SK-N-SH treated with all-trans-retinoic acid at 6 μM for 48 hours (cell line): ENCODE results near the gene MYO18A.

Experiments
- ATAC-seq: fragments of 200-7000 bp; cut with Tn5 transposase; 3 replicates; pipeline ENCODE4 v1.9.1; 2020; ENCODE audit warnings: mild to moderate bottlenecking, moderate library complexity
- ARNTL ChIP-seq: fragments of 450-650 bp; formaldehyde crosslinking; IDR thresholded peaks from 2 replicates; pipeline ENCODE4 v1.5.0; 2020; ENCODE audit warnings: low read depth, mild to moderate bottlenecking, moderate library complexity, borderline replicate concordance
- BACH2 ChIP-seq: fragments of 250-450 bp; sonication (Bioruptor Pico); IDR thresholded peaks from 2 replicates; pipeline ENCODE4 v1.9.0; 2021; ENCODE audit warnings: mild to moderate bottlenecking, borderline replicate concordance
- CREB5 ChIP-seq: fragments of 250-450 bp; sonication (Bioruptor Pico); IDR thresholded peaks from 2 replicates; pipeline ENCODE4 v1.5.1; 2020; ENCODE audit warnings: low read depth, mild to moderate bottlenecking, moderate library complexity
- CSDC2 ChIP-seq: fragments of 250-450 bp; sonication (Bioruptor Pico); IDR thresholded peaks from 2 replicates; pipeline ENCODE4 v1.5.0; 2020; ENCODE audit warnings: mild to moderate bottlenecking, moderate library complexity
- ESRRG ChIP-seq: fragments of 250-450 bp; sonication (Bioruptor Pico); IDR thresholded peaks from 2 replicates; pipeline ENCODE4 v1.6.1; 2021; ENCODE audit warnings: mild to moderate bottlenecking
- GLIS3 ChIP-seq: fragments of 250-450 bp; sonication (Bioruptor Pico); IDR thresholded peaks from 2 replicates; pipeline ENCODE4 v1.5.0; 2020; ENCODE audit warnings: mild to moderate bottlenecking, moderate library complexity
- ISL1 ChIP-seq: fragments of 250-450 bp; sonication (Bioruptor Pico); IDR thresholded peaks from 2 replicates; pipeline ENCODE4 v2.1.2; 2022; ENCODE audit warnings: mild to moderate bottlenecking, moderate library complexity
- OSR1 ChIP-seq: fragments of 250-450 bp; sonication (Bioruptor Pico); IDR thresholded peaks from 2 replicates; pipeline ENCODE4 v1.8.0; 2022; ENCODE audit warnings: moderate library complexity, mild to moderate bottlenecking, inconsistent platforms
- PATZ1 ChIP-seq: fragments of 250-450 bp; sonication (Bioruptor Pico); IDR thresholded peaks from 2 replicates; pipeline ENCODE4 v1.8.0; 2020; ENCODE audit warnings: mild to moderate bottlenecking, moderate library complexity, borderline replicate concordance
- POU6F1 ChIP-seq: fragments of 250-450 bp; sonication (Bioruptor Pico); IDR thresholded peaks from 2 replicates; pipeline ENCODE4 v1.8.0; 2021; ENCODE audit warnings: low read depth, mild to moderate bottlenecking, moderate library complexity, borderline replicate concordance
- PPARA ChIP-seq: fragments of 250-450 bp; sonication (Bioruptor Pico); IDR thresholded peaks from 2 replicates; pipeline ENCODE4 v1.5.0; 2020; ENCODE audit warnings: mild to moderate bottlenecking, borderline replicate concordance
- RARB ChIP-seq: fragments of 250-450 bp; sonication (Bioruptor Pico); IDR thresholded peaks from 2 replicates; pipeline ENCODE4 v1.8.0; 2021; ENCODE audit warnings: mild to moderate bottlenecking, moderate library complexity
- SNAI2 ChIP-seq: fragments of 250-450 bp; sonication (Bioruptor Pico); IDR thresholded peaks from 2 replicates; pipeline ENCODE4 v1.5.0; 2020; ENCODE audit warnings: mild to moderate bottlenecking, moderate library complexity
- TCF4 ChIP-seq: fragments of 250-450 bp; sonication (Bioruptor Pico); IDR thresholded peaks from 2 replicates; pipeline ENCODE4 v1.8.0; 2021; ENCODE audit warnings: mild to moderate bottlenecking, moderate library complexity, borderline replicate concordance
- TOX ChIP-seq: fragments of 250-450 bp; sonication (Bioruptor Pico); IDR thresholded peaks from 2 replicates; pipeline ENCODE4 v1.8.0; 2021; ENCODE audit warnings: mild to moderate bottlenecking, moderate library complexity, borderline replicate concordance
- ZC3H10 ChIP-seq: fragments of 250-450 bp; sonication (Bioruptor Pico); IDR thresholded peaks from 2 replicates; pipeline ENCODE4 v1.5.1; 2021; ENCODE audit warnings: mild to moderate bottlenecking, moderate library complexity
- ZFP3 ChIP-seq: fragments of 250-450 bp; sonication (Bioruptor Pico); IDR thresholded peaks from 2 replicates; pipeline ENCODE4 v1.5.0; 2020; ENCODE audit warnings: mild to moderate bottlenecking, moderate library complexity
- ZNF565 ChIP-seq: fragments of 450-650 bp; formaldehyde crosslinking; conservative IDR thresholded peaks from 2 replicates; pipeline ENCODE4 v1.5.0; 2020; ENCODE audit warnings: low read depth, mild to moderate bottlenecking, moderate library complexity
- ZNF70 ChIP-seq: fragments of 450-650 bp; formaldehyde crosslinking; IDR thresholded peaks from 2 replicates; pipeline ENCODE4 v1.5.0; 2020; ENCODE audit warnings: mild to moderate bottlenecking, moderate library complexity
- ZNF8 ChIP-seq: fragments of 450-650 bp; formaldehyde crosslinking; IDR thresholded peaks from 2 replicates; pipeline ENCODE4 v1.5.0; 2020; ENCODE audit warnings: mild to moderate bottlenecking, moderate library complexity
- TF ChIP-seq, protein P1 (sequence below): fragments of 250-450 bp; sonication (Bioruptor Pico); IDR thresholded peaks from 2 replicates; pipeline ENCODE4 v1.5.1; 2021; ENCODE audit warnings: mild to moderate bottlenecking, moderate library complexity
- TF ChIP-seq, protein P2 (sequence below): fragments of 250-450 bp; sonication (Bioruptor Pico); IDR thresholded peaks from 2 replicates; pipeline ENCODE4 v1.5.0; 2020; ENCODE audit warnings: mild to moderate bottlenecking, moderate library complexity

The MYO18A gene

GRCh38 chr17:29069526-29070041 is 110.6 kb downstream of the MYO18A start:
- ATAC-seq, result no peak
- TF ChIP-seq ESRRG (CRISPR knock-in tag) (no peak), POU6F1 (CRISPR knock-in tag) (no peak), ISL1 (CRISPR knock-in tag) (no peak), ZNF70 (no peak), SNAI2 (CRISPR knock-in tag) (no peak), RARB (CRISPR knock-in tag) (no peak), GLIS3 (CRISPR knock-in tag) (no peak)
- TF ChIP-seq, protein P1, sequence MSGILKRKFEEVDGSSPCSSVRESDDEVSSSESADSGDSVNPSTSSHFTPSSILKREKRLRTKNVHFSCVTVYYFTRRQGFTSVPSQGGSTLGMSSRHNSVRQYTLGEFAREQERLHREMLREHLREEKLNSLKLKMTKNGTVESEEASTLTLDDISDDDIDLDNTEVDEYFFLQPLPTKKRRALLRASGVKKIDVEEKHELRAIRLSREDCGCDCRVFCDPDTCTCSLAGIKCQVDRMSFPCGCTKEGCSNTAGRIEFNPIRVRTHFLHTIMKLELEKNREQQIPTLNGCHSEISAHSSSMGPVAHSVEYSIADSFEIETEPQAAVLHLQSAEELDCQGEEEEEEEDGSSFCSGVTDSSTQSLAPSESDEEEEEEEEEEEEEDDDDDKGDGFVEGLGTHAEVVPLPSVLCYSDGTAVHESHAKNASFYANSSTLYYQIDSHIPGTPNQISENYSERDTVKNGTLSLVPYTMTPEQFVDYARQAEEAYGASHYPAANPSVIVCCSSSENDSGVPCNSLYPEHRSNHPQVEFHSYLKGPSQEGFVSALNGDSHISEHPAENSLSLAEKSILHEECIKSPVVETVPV (CRISPR knock-in tag), result no peak
- TF ChIP-seq, protein P2, sequence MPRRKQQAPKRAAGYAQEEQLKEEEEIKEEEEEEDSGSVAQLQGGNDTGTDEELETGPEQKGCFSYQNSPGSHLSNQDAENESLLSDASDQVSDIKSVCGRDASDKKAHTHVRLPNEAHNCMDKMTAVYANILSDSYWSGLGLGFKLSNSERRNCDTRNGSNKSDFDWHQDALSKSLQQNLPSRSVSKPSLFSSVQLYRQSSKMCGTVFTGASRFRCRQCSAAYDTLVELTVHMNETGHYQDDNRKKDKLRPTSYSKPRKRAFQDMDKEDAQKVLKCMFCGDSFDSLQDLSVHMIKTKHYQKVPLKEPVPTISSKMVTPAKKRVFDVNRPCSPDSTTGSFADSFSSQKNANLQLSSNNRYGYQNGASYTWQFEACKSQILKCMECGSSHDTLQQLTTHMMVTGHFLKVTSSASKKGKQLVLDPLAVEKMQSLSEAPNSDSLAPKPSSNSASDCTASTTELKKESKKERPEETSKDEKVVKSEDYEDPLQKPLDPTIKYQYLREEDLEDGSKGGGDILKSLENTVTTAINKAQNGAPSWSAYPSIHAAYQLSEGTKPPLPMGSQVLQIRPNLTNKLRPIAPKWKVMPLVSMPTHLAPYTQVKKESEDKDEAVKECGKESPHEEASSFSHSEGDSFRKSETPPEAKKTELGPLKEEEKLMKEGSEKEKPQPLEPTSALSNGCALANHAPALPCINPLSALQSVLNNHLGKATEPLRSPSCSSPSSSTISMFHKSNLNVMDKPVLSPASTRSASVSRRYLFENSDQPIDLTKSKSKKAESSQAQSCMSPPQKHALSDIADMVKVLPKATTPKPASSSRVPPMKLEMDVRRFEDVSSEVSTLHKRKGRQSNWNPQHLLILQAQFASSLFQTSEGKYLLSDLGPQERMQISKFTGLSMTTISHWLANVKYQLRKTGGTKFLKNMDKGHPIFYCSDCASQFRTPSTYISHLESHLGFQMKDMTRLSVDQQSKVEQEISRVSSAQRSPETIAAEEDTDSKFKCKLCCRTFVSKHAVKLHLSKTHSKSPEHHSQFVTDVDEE (CRISPR knock-in tag), result no peak

DNA sequence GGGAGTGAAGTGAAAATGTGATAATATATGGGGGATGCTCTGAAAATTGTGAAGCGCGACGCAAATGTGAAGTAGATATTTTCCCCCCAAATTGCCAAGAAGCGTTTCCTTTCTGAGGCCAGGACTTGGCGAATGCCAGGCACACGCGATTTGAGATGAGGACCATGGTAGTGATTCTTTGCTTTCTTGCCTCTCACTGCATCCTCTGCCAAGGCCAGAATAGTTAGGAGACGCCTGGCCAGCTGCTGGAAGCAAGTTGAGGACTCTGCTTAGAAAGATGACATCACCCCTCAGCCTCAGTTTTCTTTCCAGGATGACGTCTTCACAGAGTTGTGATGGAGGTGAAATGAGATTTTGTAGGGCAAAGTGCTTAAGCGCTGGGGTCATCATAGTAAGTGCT is 111.4 kb downstream of the MYO18A start:
- TF ChIP-seq, protein P2 (CRISPR knock-in tag), result no peak
- no peak for TF ChIP-seq GLIS3 (CRISPR knock-in tag)
- no peak for TF ChIP-seq TCF4 (CRISPR knock-in tag)
- TF ChIP-seq, protein P1 (CRISPR knock-in tag), result no peak
- no peak for TF ChIP-seq ARNTL (CRISPR knock-in tag)
- no peak for TF ChIP-seq SNAI2 (CRISPR knock-in tag)
- TF ChIP-seq CSDC2 (CRISPR knock-in tag), result no peak
- TF ChIP-seq ESRRG (CRISPR knock-in tag), result no peak
- TF ChIP-seq ISL1 (CRISPR knock-in tag), result no peak
- no peak for TF ChIP-seq RARB (CRISPR knock-in tag)
- no peak for TF ChIP-seq ZNF70
- peak; percentile 19; the same call in 2 of the 3 replicates for ATAC-seq

DNA sequence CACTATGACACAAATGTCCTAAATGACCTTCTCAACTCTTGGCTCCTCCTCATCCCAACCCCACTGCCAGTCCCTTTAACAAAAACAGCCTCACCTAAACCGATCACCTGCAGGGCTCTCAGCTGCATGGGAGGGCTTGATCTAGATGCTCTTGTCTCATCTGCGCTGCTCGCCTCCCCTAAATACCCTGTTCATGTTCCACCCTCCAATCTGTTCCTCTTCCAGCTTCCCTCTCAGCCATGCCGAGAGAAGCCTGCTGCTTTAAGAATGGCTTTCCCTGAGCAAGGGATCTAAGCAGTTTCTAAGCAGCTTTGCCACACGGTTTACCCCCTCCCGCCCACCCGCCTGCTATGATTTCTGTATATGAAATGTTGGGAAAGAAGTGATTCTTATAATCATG is 113.6 kb downstream of the MYO18A start:
- ATAC-seq, result no peak
- TF ChIP-seq PATZ1 (CRISPR knock-in tag) (no peak), BACH2 (CRISPR knock-in tag) (no peak), SNAI2 (CRISPR knock-in tag) (no peak), ZNF8 (CRISPR knock-in tag) (no peak), ISL1 (CRISPR knock-in tag) (no peak), RARB (CRISPR knock-in tag) (no peak), CSDC2 (CRISPR knock-in tag) (no peak), OSR1 (no peak), ZC3H10 (CRISPR knock-in tag) (no peak), ZFP3 (CRISPR knock-in tag) (no peak), PPARA (CRISPR knock-in tag) (no peak), ZNF565 (CRISPR knock-in tag) (no peak), ESRRG (CRISPR knock-in tag) (no peak), CREB5 (no peak), TOX (CRISPR knock-in tag) (no peak)
- TF ChIP-seq, all 23 proteins: peak for 0
